Measurements from ENCODE around the gene AGPAT2.

- TF ChIP-seq EZH2 (IDR thresholded peaks at IDR 0.05; ENCODE audit: low read depth): no peak
- TF ChIP-seq CTCF (conservative IDR thresholded peaks at IDR 0.05): no peak
These were observed 10.9 kb downstream of the AGPAT2 start for GRCh38 chr9:136676297-136676794.
